HG03135 (cell line): ENCODE data around the gene SMYD3.

ENCODE experiments used
- ATAC-seq: cut with Tn5 transposase; IDR thresholded peaks from one replicate; pipeline ENCODE4 v1.9.1; 2021; ENCODE audit warnings: mild to moderate bottlenecking, moderate library complexity; ENCODE audit not compliant: unreplicated experiment

The SMYD3 gene

GRCh38 chr1:246281195-246281594 lies 225.9 kb downstream of the SMYD3 start:
- ATAC-seq, result no peak

GRCh38 chr1:246280551-246280950 lies 226.5 kb downstream of the SMYD3 start:
- ATAC-seq, result no peak

- ATAC-seq, result no peak
Measured at GRCh38 chr1:246279402-246279801, 227.7 kb downstream of the SMYD3 start.

GRCh38 chr1:246278371-246278770 lies 228.7 kb downstream of the SMYD3 start:
- ATAC-seq, result no peak

- no peak for ATAC-seq
Measured at GRCh38 chr1:246275036-246275435, 232.0 kb downstream of the SMYD3 start.

GRCh38 chr1:246274186-246274585 lies 232.9 kb downstream of the SMYD3 start:
- ATAC-seq, result no peak

- ATAC-seq, result no peak
Measured at GRCh38 chr1:246271516-246271915, 235.6 kb downstream of the SMYD3 start.

- peak; percentile 94 for ATAC-seq
Measured at GRCh38 chr1:246270236-246270635, 236.8 kb downstream of the SMYD3 start.

GRCh38 chr1:246269466-246269865 lies 237.6 kb downstream of the SMYD3 start:
- no peak for ATAC-seq

GRCh38 chr1:246267896-246268295 lies 239.2 kb downstream of the SMYD3 start:
- no peak for ATAC-seq

GRCh38 chr1:246267426-246267825 lies 239.7 kb downstream of the SMYD3 start:
- ATAC-seq, result no peak

GRCh38 chr1:246265481-246265880 lies 241.6 kb downstream of the SMYD3 start:
- no peak for ATAC-seq

- no peak for ATAC-seq
Measured at GRCh38 chr1:246262281-246262680, 244.8 kb downstream of the SMYD3 start.

GRCh38 chr1:246261639-246262038 lies 245.4 kb downstream of the SMYD3 start:
- ATAC-seq, result no peak

GRCh38 chr1:246258250-246258649 lies 248.8 kb downstream of the SMYD3 start:
- no peak for ATAC-seq

GRCh38 chr1:246255773-246256172 lies 251.3 kb downstream of the SMYD3 start:
- no peak for ATAC-seq

GRCh38 chr1:246254854-246255253 lies 252.2 kb downstream of the SMYD3 start:
- no peak for ATAC-seq

GRCh38 chr1:246246430-246246829 lies 260.6 kb downstream of the SMYD3 start:
- no peak for ATAC-seq

- ATAC-seq, result no peak
Measured at GRCh38 chr1:246245541-246245940, 261.5 kb downstream of the SMYD3 start.

- ATAC-seq, result no peak
Measured at GRCh38 chr1:246232126-246232525, 275.0 kb downstream of the SMYD3 start.

GRCh38 chr1:246226041-246226440 lies 281.0 kb downstream of the SMYD3 start:
- no peak for ATAC-seq

GRCh38 chr1:246221485-246222255 lies 285.4 kb downstream of the SMYD3 start:
- ATAC-seq, result no peak

GRCh38 chr1:246220495-246221065 lies 286.5 kb downstream of the SMYD3 start:
- no peak for ATAC-seq
